ENCODE results near the gene SLC6A17. TPM values are rescaled to one million over a fixed set of nuclear protein-coding genes. Genes with fewer than 3 reads are reported as not detected.

Gene SLC6A17
- total RNA-seq, result not detected
- long read RNA-seq, result 0 reads

DNA sequence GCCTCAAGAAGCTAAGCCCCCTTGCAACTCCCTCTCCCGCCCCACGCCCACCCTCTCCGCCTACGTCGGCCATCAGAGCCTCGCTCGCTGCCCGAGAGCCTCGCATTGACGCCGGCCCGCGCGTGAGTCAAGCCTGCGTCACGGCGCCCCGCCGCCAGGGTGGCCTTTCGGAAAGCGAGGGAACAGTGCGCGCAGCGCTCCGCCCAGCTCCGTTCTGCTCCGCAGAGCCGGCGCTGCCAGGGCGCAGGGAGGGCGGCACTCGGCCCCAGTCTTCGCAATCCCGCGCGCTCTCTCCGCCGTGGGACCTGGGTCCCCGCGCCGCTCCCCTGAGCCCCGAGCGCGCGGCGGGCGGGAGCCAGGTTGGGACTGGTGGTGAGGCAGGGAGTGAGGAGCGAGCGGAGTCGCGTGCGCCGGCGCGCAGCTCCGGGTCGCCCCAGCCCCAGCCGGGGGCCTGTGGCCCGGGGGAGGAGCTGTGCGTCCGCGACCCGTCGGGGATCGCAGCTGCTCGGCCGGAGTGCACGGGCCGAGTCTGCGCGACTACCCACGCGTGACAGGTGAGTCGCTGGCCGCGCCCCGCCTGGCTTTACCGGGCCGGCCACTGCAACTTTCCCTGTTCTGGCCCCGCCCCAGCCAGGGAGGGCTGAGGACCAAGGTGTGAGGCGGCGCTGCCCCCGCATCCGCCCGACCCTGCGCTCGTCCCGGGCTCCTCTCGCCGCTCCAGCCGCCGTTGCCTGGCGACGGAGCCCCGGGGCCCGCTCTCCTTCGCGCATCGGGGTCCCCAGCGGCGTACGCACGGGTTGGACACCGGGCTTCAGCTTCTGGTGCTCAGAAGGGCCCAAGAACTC, at the start of gene SLC6A17:
SLC6A17 (plus strand) TSS at position 165 of the 845 bp plus-strand sequence. CDS start 16,436 bp downstream, outside the sequence.
- no peak within 1 kb of the TSS for H3K27ac ChIP-seq
- DNase-seq (no peak), ATAC-seq (peak in 1 of 4 donors; percentile 15)
- H3K9me3 ChIP-seq, result no peaks in the 10 kb centered on the region
- no peaks in the 10 kb centered on the region for H3K4me1 ChIP-seq
- H3K27me3 ChIP-seq, result no peaks in the 10 kb centered on the region
- intact Hi-C loops (cut with DNase I), result no loop called here
- WGBS (ENCODE audit: insufficient coverage, low coverage, low lambda C conversion rate, missing lambda C conversion rate), result no CpG with 5 or more reads among the region's 104 CpGs
- TF ChIP-seq POLR2A (IDR thresholded peaks at IDR 0.05), result no peak
- TF ChIP-seq, protein P1, sequence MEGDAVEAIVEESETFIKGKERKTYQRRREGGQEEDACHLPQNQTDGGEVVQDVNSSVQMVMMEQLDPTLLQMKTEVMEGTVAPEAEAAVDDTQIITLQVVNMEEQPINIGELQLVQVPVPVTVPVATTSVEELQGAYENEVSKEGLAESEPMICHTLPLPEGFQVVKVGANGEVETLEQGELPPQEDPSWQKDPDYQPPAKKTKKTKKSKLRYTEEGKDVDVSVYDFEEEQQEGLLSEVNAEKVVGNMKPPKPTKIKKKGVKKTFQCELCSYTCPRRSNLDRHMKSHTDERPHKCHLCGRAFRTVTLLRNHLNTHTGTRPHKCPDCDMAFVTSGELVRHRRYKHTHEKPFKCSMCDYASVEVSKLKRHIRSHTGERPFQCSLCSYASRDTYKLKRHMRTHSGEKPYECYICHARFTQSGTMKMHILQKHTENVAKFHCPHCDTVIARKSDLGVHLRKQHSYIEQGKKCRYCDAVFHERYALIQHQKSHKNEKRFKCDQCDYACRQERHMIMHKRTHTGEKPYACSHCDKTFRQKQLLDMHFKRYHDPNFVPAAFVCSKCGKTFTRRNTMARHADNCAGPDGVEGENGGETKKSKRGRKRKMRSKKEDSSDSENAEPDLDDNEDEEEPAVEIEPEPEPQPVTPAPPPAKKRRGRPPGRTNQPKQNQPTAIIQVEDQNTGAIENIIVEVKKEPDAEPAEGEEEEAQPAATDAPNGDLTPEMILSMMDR (IDR thresholded peaks at IDR 0.05), result no peak
- H3K4me3 ChIP-seq, result no peak within 1 kb of the TSS
- H3K36me3 ChIP-seq, result no peaks in the 10 kb centered on the region

DNA sequence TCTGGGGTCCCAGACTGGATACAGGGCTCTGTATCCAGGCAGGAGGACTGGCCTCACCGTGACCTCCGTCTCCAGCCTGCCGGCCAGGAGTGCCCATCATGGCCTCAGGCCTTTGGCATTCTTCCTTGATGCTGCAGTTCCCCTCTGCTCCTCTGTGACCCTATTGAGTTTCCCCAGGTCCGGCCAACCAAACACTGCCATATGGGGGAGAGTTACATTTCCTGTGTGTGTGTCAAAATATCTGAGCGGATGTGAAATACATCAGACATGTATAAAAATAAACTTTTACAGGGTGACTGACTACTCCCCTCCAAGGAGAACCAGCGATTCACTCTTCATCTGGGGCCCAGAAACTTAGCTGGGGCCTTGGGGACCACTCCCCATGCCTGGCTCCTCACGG, 48.2 kb upstream of the SLC6A17 start:
- Histone ChIP-seq H3K4me1 (peaks cover 0 to 14% (median 0%) of the 10 kb centered on the region in 4 donors), H3K27me3 (no peaks in the 10 kb centered on the region), H3K4me3 (no peak overlapping the region), H3K36me3 (no peaks in the 10 kb centered on the region), H3K27ac (no peak overlapping the region), H3K9me3 (no peaks in the 10 kb centered on the region)
- TF ChIP-seq, protein P1 (IDR thresholded peaks at IDR 0.05), result no peak
- no peak for TF ChIP-seq POLR2A (IDR thresholded peaks at IDR 0.05)
- intact Hi-C loops (cut with DNase I), result loop anchor here in 1 of 2 donors (10.0 kb wide), 1 partner anchor 47 kb away; no protein-coding TSS in a partner anchor
- DNase-seq (no peak), ATAC-seq (no peak)
- 62% methylated on average over 4 of the region's 7 CpGs for WGBS (ENCODE audit: insufficient coverage, low coverage, low lambda C conversion rate, missing lambda C conversion rate)

DNA sequence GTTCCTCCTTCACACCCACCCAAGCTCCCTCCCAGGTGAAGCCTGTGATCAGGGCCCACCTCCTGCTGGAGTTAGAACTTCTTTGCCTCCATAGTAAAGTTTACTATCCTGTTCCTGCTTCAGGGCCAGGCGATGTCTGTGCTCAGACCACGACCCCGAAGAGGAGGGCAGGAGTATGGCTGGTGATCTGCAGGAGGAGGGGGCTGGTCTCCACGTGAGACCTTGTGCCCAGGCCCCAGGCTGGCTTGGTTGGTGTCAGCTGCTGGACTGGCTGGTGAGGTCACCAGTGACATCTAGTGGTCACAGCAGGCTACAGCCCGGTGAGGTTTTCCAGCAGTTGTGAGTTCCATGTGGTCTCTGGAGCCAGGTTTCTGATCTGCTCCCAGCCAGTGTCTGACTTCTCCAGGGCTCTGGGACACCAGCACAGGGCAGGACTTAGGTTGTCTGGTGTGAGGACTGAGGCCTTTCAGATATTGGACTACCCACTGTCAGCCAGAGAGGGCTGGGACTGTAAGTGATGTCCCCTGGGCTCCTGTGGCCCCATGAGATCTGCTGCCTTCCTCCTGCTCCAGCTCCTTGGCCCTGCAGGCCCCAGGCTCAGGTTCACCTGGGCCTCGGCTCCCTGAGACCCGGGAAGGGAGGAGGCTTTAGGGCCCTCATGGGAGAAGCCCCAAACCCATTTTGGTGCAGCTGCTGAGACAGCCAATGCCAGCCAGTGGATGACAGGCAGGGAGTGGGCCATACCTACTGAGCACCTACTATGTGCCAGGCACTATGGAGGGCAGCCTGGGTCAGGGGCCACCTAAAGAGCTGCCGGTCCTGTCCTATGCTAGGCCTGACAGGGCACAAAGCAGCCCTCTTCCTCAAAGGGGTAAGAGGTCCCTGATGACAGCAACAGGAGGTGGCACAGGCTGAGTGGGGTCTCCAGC, 44.0 kb upstream of the SLC6A17 start:
- no peaks in the 10 kb centered on the region for H3K4me1 ChIP-seq
- whole genome bisulfite sequencing (ENCODE audit: insufficient coverage, low coverage, low lambda C conversion rate, missing lambda C conversion rate), result no CpG with 5 or more reads among the region's 8 CpGs
- H3K27ac ChIP-seq, result no peak overlapping the region
- no peaks in the 10 kb centered on the region for H3K27me3 ChIP-seq
- ATAC-seq (peak; percentile 92 to 97 (median 96)), DNase-seq (peak; percentile 63 to 74 (median 72))
- no peaks in the 10 kb centered on the region for H3K36me3 ChIP-seq
- H3K4me3 ChIP-seq, result no peak overlapping the region
- TF ChIP-seq, protein P1 (IDR thresholded peaks at IDR 0.05), result peak; percentile 86 to 96 (median 94)
- TF ChIP-seq POLR2A (IDR thresholded peaks at IDR 0.05), result no peak
- H3K9me3 ChIP-seq, result no peaks in the 10 kb centered on the region
- intact Hi-C loops (cut with DNase I), result loop anchor here (5.0 to 10.0 kb wide), 2 partner anchors 51 to 54 kb away; no protein-coding TSS in a partner anchor

DNA sequence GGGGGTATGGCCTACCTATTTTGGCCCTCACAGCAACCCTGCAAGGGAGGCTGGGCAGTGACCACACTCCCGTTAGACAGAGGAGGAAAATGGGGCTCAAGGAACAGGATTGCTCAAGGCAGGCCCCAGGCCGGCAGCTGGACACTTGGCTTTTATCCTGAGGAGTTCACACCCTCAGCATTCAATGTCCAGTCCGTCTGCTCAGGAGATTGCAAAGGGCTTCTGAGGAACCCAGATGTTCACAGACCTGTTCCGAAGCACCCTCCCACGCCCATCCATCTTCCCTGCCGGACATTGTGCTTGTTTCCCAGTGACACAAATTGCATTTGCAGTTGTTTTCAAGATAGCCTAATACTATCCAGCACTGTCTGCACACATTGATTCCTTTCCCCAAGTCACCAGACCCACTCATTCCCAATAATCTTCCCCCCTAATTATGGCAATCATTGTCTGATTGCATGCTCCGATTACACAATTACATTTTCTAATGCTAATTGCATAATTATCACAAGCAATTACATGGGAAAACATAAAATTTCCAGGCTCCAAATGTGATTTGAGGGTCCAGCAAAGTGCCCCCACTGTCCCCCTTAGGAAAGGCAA, 42.3 kb upstream of the SLC6A17 start:
- Histone ChIP-seq H3K4me1 (no peaks in the 10 kb centered on the region), H3K9me3 (no peaks in the 10 kb centered on the region), H3K4me3 (no peak overlapping the region), H3K27ac (no peak overlapping the region), H3K27me3 (no peaks in the 10 kb centered on the region), H3K36me3 (no peaks in the 10 kb centered on the region)
- TF ChIP-seq, protein P1 (IDR thresholded peaks at IDR 0.05), result no peak
- TF ChIP-seq POLR2A (IDR thresholded peaks at IDR 0.05), result no peak
- ATAC-seq (no peak), DNase-seq (no peak)
- 27% methylated on average over 2 of the region's 7 CpGs for WGBS (ENCODE audit: insufficient coverage, low coverage, low lambda C conversion rate, missing lambda C conversion rate)
- intact Hi-C loops (cut with DNase I), result loop anchor here (5.0 to 10.0 kb wide), 2 partner anchors 53 to 56 kb away; no protein-coding TSS in a partner anchor

Measured in right lobe of liver (tissue), 6 donors.